ENCODE data around the gene HOXA13. TPM values are rescaled to one million over a fixed set of nuclear protein-coding genes. Genes with fewer than 3 reads are reported as not detected.

HOXA13 gene
- polyA plus RNA-seq, 1 donor from 2014 or later, result not detected

- Histone ChIP-seq H3K79me2 (replicated peaks; ENCODE audit: insufficient read depth, low read length) (no peaks in the 10 kb centered on the region), H3F3A (ENCODE audit: insufficient read depth, low read length, poor library complexity, severe bottlenecking) (no peaks in the 10 kb centered on the region), H3K4me3 (ENCODE audit: low read length) (no peak overlapping the region), H2AFZ (ENCODE audit: low read depth, low read length) (no peak overlapping the region), H3K36me3 (ENCODE audit: insufficient read depth, low read length) (no peaks in the 10 kb centered on the region), H3K9ac (ENCODE audit: low read length) (no peak overlapping the region), H3K27ac (ENCODE audit: low read length) (no peak overlapping the region), H3K9me3 (ENCODE audit: low read length) (peaks cover 22% of the 10 kb centered on the region), H3K27me3 (ENCODE audit: insufficient read depth, low read depth, low read length) (peaks cover 99% of the 10 kb centered on the region), H3K9me2 (ENCODE audit: insufficient read depth, low read length) (no peaks in the 10 kb centered on the region), H4K20me1 (ENCODE audit: insufficient read depth) (no peaks in the 10 kb centered on the region), H3K4me2 (ENCODE audit: low read length) (no peak overlapping the region)
- no peak for TF ChIP-seq TAF1 (IDR thresholded peaks at IDR 0.05; ENCODE audit: low read depth)
- TF ChIP-seq SMC3 (conservative IDR thresholded peaks at IDR 0.05; ENCODE audit: poor library complexity), result no peak
- no peak for TF ChIP-seq EZH2 (IDR thresholded peaks at IDR 0.05; ENCODE audit: borderline replicate concordance, insufficient read depth, low read length, poor library complexity, severe bottlenecking)
- TF ChIP-seq MXI1 (conservative IDR thresholded peaks at IDR 0.05; ENCODE audit: poor library complexity, severe bottlenecking), result no peak
Observed at GRCh38 chr7:27164045-27164366, 35.9 kb downstream of the HOXA13 start.

- H3K79me2 ChIP-seq (replicated peaks; ENCODE audit: insufficient read depth, low read length), result no peaks in the 10 kb centered on the region
- peaks cover 24% of the 10 kb centered on the region for H3K9me3 ChIP-seq (ENCODE audit: low read length)
- H4K20me1 ChIP-seq (ENCODE audit: insufficient read depth), result no peaks in the 10 kb centered on the region
- TF ChIP-seq POLR2AphosphoS5 (IDR thresholded peaks at IDR 0.05), result no peak
- no peak for TF ChIP-seq EP300 (conservative IDR thresholded peaks at IDR 0.05; ENCODE audit: poor library complexity, severe bottlenecking)
- no peak for TF ChIP-seq SMC3 (conservative IDR thresholded peaks at IDR 0.05; ENCODE audit: poor library complexity)
- no peak for TF ChIP-seq EZH2 (IDR thresholded peaks at IDR 0.05; ENCODE audit: borderline replicate concordance, insufficient read depth, low read length, poor library complexity, severe bottlenecking)
- TF ChIP-seq TAF1 (IDR thresholded peaks at IDR 0.05; ENCODE audit: low read depth), result no peak
- no peak for TF ChIP-seq CTCF (IDR thresholded peaks at IDR 0.05; ENCODE audit: poor library complexity, severe bottlenecking)
- H3K9ac ChIP-seq (ENCODE audit: low read length), result no peak overlapping the region
- H3K4me3 ChIP-seq (ENCODE audit: low read length), result no peak overlapping the region
- no peaks in the 10 kb centered on the region for H3K36me3 ChIP-seq (ENCODE audit: insufficient read depth, low read length)
- H3K27ac ChIP-seq (ENCODE audit: low read length), result no peak overlapping the region
- peaks cover 99% of the 10 kb centered on the region for H3K27me3 ChIP-seq (ENCODE audit: insufficient read depth, low read depth, low read length)
- no peaks in the 10 kb centered on the region for H3K9me2 ChIP-seq (ENCODE audit: insufficient read depth, low read length)
- H2AFZ ChIP-seq (ENCODE audit: low read depth, low read length), result no peak overlapping the region
- H3F3A ChIP-seq (ENCODE audit: insufficient read depth, low read length, poor library complexity, severe bottlenecking), result no peaks in the 10 kb centered on the region
- H3K4me2 ChIP-seq (ENCODE audit: low read length), result no peak overlapping the region
Observed at GRCh38 chr7:27163288-27164044, 36.4 kb downstream of the HOXA13 start.

- Histone ChIP-seq H3K79me2 (replicated peaks; ENCODE audit: insufficient read depth, low read length) (no peaks in the 10 kb centered on the region), H3K27ac (ENCODE audit: low read length) (no peak overlapping the region), H3K9me3 (ENCODE audit: low read length) (peaks cover 30% of the 10 kb centered on the region), H2AFZ (ENCODE audit: low read depth, low read length) (no peak overlapping the region), H3K9ac (ENCODE audit: low read length) (no peak overlapping the region), H3K4me3 (ENCODE audit: low read length) (no peak overlapping the region), H3F3A (ENCODE audit: insufficient read depth, low read length, poor library complexity, severe bottlenecking) (no peaks in the 10 kb centered on the region), H3K27me3 (ENCODE audit: insufficient read depth, low read depth, low read length) (peaks cover 99% of the 10 kb centered on the region), H3K36me3 (ENCODE audit: insufficient read depth, low read length) (no peaks in the 10 kb centered on the region), H3K4me2 (ENCODE audit: low read length) (no peak overlapping the region), H3K9me2 (ENCODE audit: insufficient read depth, low read length) (no peaks in the 10 kb centered on the region), H4K20me1 (ENCODE audit: insufficient read depth) (no peaks in the 10 kb centered on the region)
- TF ChIP-seq TAF1 (IDR thresholded peaks at IDR 0.05; ENCODE audit: low read depth) (no peak), EP300 (conservative IDR thresholded peaks at IDR 0.05; ENCODE audit: poor library complexity, severe bottlenecking) (no peak), CTCF (IDR thresholded peaks at IDR 0.05; ENCODE audit: poor library complexity, severe bottlenecking) (no peak), POLR2AphosphoS5 (IDR thresholded peaks at IDR 0.05) (no peak), REST (IDR thresholded peaks at IDR 0.05; ENCODE audit: borderline replicate concordance) (no peak)
Observed at GRCh38 chr7:27162561-27163287, 37.2 kb downstream of the HOXA13 start.

Measured in neural cell (in vitro differentiated cells).